AG10803 (cell line): ENCODE data around the gene WDFY4.

Source experiments
- DNase-seq: peaks from one replicate; pipeline ENCODE4 v3.0.0; 2010; ENCODE audit warnings: low read depth
- H3K4me3 ChIP-seq: 2 replicates; pipeline ENCODE4 v1.5.1; 2011; ENCODE audit warnings: mild to moderate bottlenecking, low read length, control low read depth
- CTCF ChIP-seq: conservative IDR thresholded peaks from 2 replicates; pipeline ENCODE4 v1.5.1; 2011; ENCODE audit warnings: mild to moderate bottlenecking, low read length, control low read depth, inconsistent platforms

The WDFY4 gene

GRCh38 chr10:49023752-49024151 is 339.1 kb downstream of the WDFY4 start:
- no peak for TF ChIP-seq CTCF
- peak; percentile 81 for DNase-seq
- H3K4me3 ChIP-seq: no peak overlapping the region

- DNase-seq: no peak
- no peak for TF ChIP-seq CTCF
- no peak overlapping the region for H3K4me3 ChIP-seq
Observed at GRCh38 chr10:49024484-49024883, 339.8 kb downstream of the WDFY4 start.

DNA sequence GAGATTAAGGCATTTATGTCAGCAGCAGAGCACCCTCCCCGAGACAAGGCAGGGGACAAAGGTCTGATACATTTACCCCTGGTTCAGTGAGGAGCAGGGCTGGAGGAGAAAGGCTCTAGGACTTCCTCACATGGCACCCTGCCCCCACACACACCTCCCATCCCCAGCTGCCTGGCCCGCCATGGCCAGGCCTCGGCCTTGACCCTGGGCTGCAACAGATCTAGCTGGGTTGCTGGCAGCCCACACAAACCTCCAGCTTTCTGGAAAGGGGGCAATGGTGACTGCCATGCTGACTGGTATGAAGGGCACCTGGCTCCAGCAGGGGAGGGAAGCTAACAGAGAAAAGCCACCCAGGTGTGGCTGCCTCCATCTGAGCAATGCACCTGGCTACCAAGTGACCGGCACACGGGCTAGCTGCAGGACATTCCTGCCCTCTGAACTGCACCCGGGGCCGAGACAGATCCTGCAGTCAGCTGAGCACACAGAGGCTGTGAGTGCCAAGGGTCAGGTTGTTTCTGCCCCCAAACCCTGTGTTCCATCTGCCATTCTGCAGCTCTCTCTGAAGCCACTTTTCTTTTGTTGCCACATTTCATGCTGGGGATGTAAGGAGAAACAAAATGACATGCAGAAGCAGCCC is 340.8 kb downstream of the WDFY4 start:
- no peak for DNase-seq

GRCh38 chr10:49028639-49029038 is 344.0 kb downstream of the WDFY4 start:
- no peak for TF ChIP-seq CTCF
- DNase-seq: no peak
- no peak overlapping the region for H3K4me3 ChIP-seq

More for the DNA sequence above, 340.8 kb downstream of the WDFY4 start:
- TF ChIP-seq CTCF: no peak
- H3K4me3 ChIP-seq: no peak overlapping the region

DNA sequence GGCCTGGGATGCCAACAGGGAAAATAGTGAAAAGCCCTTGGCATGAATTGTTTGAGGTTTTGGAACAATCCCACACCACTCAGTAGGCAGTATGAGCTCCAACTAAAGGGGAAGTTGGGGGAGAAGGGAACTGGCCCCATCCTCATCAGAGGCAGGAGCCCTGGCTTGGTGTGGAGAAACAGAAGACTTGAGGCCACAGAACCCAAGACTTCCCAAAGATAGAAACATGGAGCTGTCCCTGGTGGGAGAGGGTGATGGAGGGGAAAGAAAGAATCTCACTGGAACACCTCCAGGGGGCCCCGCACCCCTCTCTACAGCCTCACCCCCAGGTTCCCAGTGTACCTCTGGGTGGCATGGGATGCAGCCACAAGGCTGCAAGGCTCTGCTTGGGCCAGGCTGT is 345.0 kb downstream of the WDFY4 start:
- DNase-seq: no peak
- no peak for TF ChIP-seq CTCF
- no peak overlapping the region for H3K4me3 ChIP-seq
